Measurements from ENCODE around the gene ADSL. TPM values are rescaled to one million over a fixed set of nuclear protein-coding genes. Genes with fewer than 3 reads are reported as not detected.

The ADSL gene
- polyA plus RNA-seq, 1 donor from 2014 or later, result 44.5 TPM

- Mint-ChIP-seq H3K36me3 (peaks cover 3% of the 10 kb centered on the region), H3K4me1 (peaks cover 38 to 46% (median 43%) of the 10 kb centered on the region in 3 donors), H3K4me3 (peak overlapping the region in 1 of 4 donors; percentile 70), H3K27ac (peak overlapping the region in 1 of 3 donors; percentile 11), H3K27me3 (no peaks in the 10 kb centered on the region), H3K9me3 (no peaks in the 10 kb centered on the region)
These were observed 85.9 kb downstream of the ADSL start for GRCh38 chr22:40432157-40432556.

- peak overlapping the region in 2 of 3 donors; percentile 11 to 59 for H3K27ac Mint-ChIP-seq
- no peaks in the 10 kb centered on the region for H3K9me3 Mint-ChIP-seq
- no peak overlapping the region for H3K4me3 Mint-ChIP-seq
- H3K27me3 Mint-ChIP-seq, result no peaks in the 10 kb centered on the region
- H3K36me3 Mint-ChIP-seq, result peaks cover 3% of the 10 kb centered on the region
- H3K4me1 Mint-ChIP-seq, result peaks cover 40 to 50% (median 46%) of the 10 kb centered on the region in 3 donors
These were observed 86.3 kb downstream of the ADSL start for GRCh38 chr22:40432625-40433024.

- no peaks in the 10 kb centered on the region for H3K9me3 Mint-ChIP-seq
- no peaks in the 10 kb centered on the region for H3K27me3 Mint-ChIP-seq
- H3K4me3 Mint-ChIP-seq, result peak overlapping the region in 2 of 4 donors; percentile 6 to 32
- H3K4me1 Mint-ChIP-seq, result peaks cover 48 to 59% (median 54%) of the 10 kb centered on the region in 3 donors
- H3K36me3 Mint-ChIP-seq, result peaks cover 3% of the 10 kb centered on the region
- H3K27ac Mint-ChIP-seq, result peak overlapping the region; percentile 7 to 61 (median 39)
These were observed 87.3 kb downstream of the ADSL start for GRCh38 chr22:40433416-40434090.

GRCh38 chr22:40434106-40434505 lies 87.8 kb downstream of the ADSL start:
- H3K4me1 Mint-ChIP-seq, result peaks cover 52 to 59% (median 53%) of the 10 kb centered on the region in 3 donors
- peak overlapping the region in 2 of 4 donors; percentile 29 to 67 for H3K4me3 Mint-ChIP-seq
- H3K36me3 Mint-ChIP-seq, result peaks cover 2% of the 10 kb centered on the region
- peak overlapping the region in 2 of 3 donors; percentile 61 to 78 for H3K27ac Mint-ChIP-seq
- H3K9me3 Mint-ChIP-seq, result no peaks in the 10 kb centered on the region
- H3K27me3 Mint-ChIP-seq, result no peaks in the 10 kb centered on the region

- Mint-ChIP-seq H3K27me3 (no peaks in the 10 kb centered on the region), H3K27ac (peak overlapping the region; percentile 78 to 94 (median 85)), H3K36me3 (no peaks in the 10 kb centered on the region), H3K9me3 (no peaks in the 10 kb centered on the region), H3K4me3 (peak overlapping the region; percentile 62 to 91 (median 76)), H3K4me1 (peaks cover 52 to 62% (median 52%) of the 10 kb centered on the region in 3 donors)
These were observed 88.4 kb downstream of the ADSL start for GRCh38 chr22:40434745-40435144.

- Mint-ChIP-seq H3K36me3 (no peaks in the 10 kb centered on the region), H3K9me3 (no peaks in the 10 kb centered on the region), H3K4me3 (peak overlapping the region; percentile 62 to 91 (median 76)), H3K4me1 (peaks cover 66 to 70% (median 68%) of the 10 kb centered on the region in 3 donors), H3K27me3 (no peaks in the 10 kb centered on the region), H3K27ac (peak overlapping the region; percentile 78 to 94 (median 85))
These were observed 90.5 kb downstream of the ADSL start for GRCh38 chr22:40436505-40437431.

Other genes starting within 250 kb of the ADSL start
- gene TNRC6B, start 168.6 kb upstream of the ADSL start, polyA plus RNA-seq, result 143 TPM
- 53.3 TPM for gene SGSM3, start 24.1 kb downstream of the ADSL start, polyA plus RNA-seq